H9 (cell line): Measurements from ENCODE around the gene COP1. TPM values are rescaled to one million over a fixed set of nuclear protein-coding genes. Genes with fewer than 3 reads are reported as not detected.

ENCODE experiments used
- DNase-seq: peaks from one replicate; pipeline ENCODE4 v3.0.0-alpha.2; 2017
- H2AFZ ChIP-seq: one replicate; pipeline ENCODE4 v1.6.1; 2013; ENCODE audit warnings: mild to moderate bottlenecking, low read length, control low read depth, moderate library complexity
- H2AK5ac ChIP-seq: 2 replicates; pipeline ENCODE4 v1.6.1; 2013; ENCODE audit warnings: low read length, control low read depth, mixed read lengths; ENCODE audit not compliant: insufficient read length
- H2BK120ac ChIP-seq: one replicate; pipeline ENCODE4 v1.6.1; 2013; ENCODE audit warnings: low read depth, mild to moderate bottlenecking, low read length, control low read depth, inconsistent platforms; ENCODE audit not compliant: poor library complexity, severe bottlenecking
- H2BK12ac ChIP-seq: 2 replicates; pipeline ENCODE4 v1.6.1; 2013; ENCODE audit warnings: low read length, control low read depth, mixed read lengths, low read depth; ENCODE audit not compliant: insufficient read length
- H2BK15ac ChIP-seq: 2 replicates; pipeline ENCODE4 v1.6.1; 2013; ENCODE audit warnings: low read depth, low read length, control low read depth
- H2BK20ac ChIP-seq: one replicate; pipeline ENCODE4 v1.6.1; 2013; ENCODE audit warnings: low read depth, mild to moderate bottlenecking, low read length, control low read depth, inconsistent platforms; ENCODE audit not compliant: poor library complexity, severe bottlenecking
- H2BK5ac ChIP-seq: 2 replicates; pipeline ENCODE4 v1.6.1; 2013; ENCODE audit warnings: low read length, control low read depth, mixed read lengths; ENCODE audit not compliant: insufficient read length
- H3K14ac ChIP-seq: 2 replicates; pipeline ENCODE4 v1.6.1; 2013; ENCODE audit warnings: low read length, control low read depth; ENCODE audit not compliant: insufficient read depth
- H3K18ac ChIP-seq: 2 replicates; pipeline ENCODE4 v1.6.1; 2013; ENCODE audit warnings: low read depth, mild to moderate bottlenecking, mixed read lengths, low read length, control low read depth; ENCODE audit not compliant: insufficient read length
- H3K23ac ChIP-seq: 2 replicates; pipeline ENCODE4 v1.6.1; 2013; ENCODE audit warnings: low read length, control low read depth, mixed read lengths, low read depth; ENCODE audit not compliant: insufficient read length
- H3K23me2 ChIP-seq: 2 replicates; pipeline ENCODE4 v1.6.1; 2013; ENCODE audit warnings: low read depth, mild to moderate bottlenecking, mixed read lengths, low read length, control low read depth; ENCODE audit not compliant: insufficient read length, poor library complexity, severe bottlenecking
- H3K27ac ChIP-seq: 2 replicates; pipeline ENCODE4 v1.5.1; 2013; ENCODE audit warnings: low read length, control low read depth, mixed read lengths, low read depth; ENCODE audit not compliant: insufficient read length
- H3K27me3 ChIP-seq: 2 replicates; pipeline ENCODE4 v1.6.1; 2013; ENCODE audit warnings: low read length, control low read depth, inconsistent platforms; ENCODE audit not compliant: insufficient read depth
- H3K4ac ChIP-seq: 2 replicates; pipeline ENCODE4 v1.6.1; 2013; ENCODE audit warnings: low read depth, mild to moderate bottlenecking, control low read depth, inconsistent platforms, low read length, moderate library complexity
- H3K4me1 ChIP-seq: 2 replicates; pipeline ENCODE4 v1.6.1; 2013; ENCODE audit warnings: low read length, control low read depth, inconsistent platforms; ENCODE audit not compliant: insufficient read depth
- H3K4me2 ChIP-seq: 2 replicates; pipeline ENCODE4 v1.6.1; 2013; ENCODE audit warnings: low read length, control low read depth, mixed read lengths; ENCODE audit not compliant: insufficient read length, insufficient read depth
- H3K56ac ChIP-seq: 2 replicates; pipeline ENCODE4 v1.6.1; 2013; ENCODE audit warnings: low read depth, mild to moderate bottlenecking, mixed read lengths, low read length, control low read depth; ENCODE audit not compliant: insufficient read length
- H3K79me1 ChIP-seq: 2 replicates; pipeline ENCODE4 v1.6.1; 2013; ENCODE audit warnings: low read depth, mild to moderate bottlenecking, moderate library complexity, low read length, control low read depth, inconsistent platforms; ENCODE audit not compliant: insufficient read depth, poor library complexity, severe bottlenecking
- H3K79me2 ChIP-seq: 2 replicates; pipeline ENCODE4 v1.6.1; 2013; ENCODE audit warnings: low read length, control low read depth, inconsistent platforms; ENCODE audit not compliant: insufficient read depth
- H3K9ac ChIP-seq: 2 replicates; pipeline ENCODE4 v1.6.1; 2013; ENCODE audit warnings: low read length, control low read depth, mixed read lengths; ENCODE audit not compliant: insufficient read length; ENCODE audit errors: extremely low read depth
- H3K9me3 ChIP-seq: one replicate; pipeline ENCODE4 v1.6.1; 2013; ENCODE audit warnings: low read depth, low read length, inconsistent platforms; ENCODE audit not compliant: control insufficient read depth
- H3T11ph ChIP-seq: one replicate; pipeline ENCODE4 v1.6.1; 2013; ENCODE audit warnings: mild to moderate bottlenecking, low read length, control low read depth, inconsistent platforms
- H4K20me1 ChIP-seq: one replicate; pipeline ENCODE4 v1.6.1; 2013; ENCODE audit not compliant: control insufficient read depth, insufficient read length, insufficient read depth
- H4K5ac ChIP-seq: 2 replicates; pipeline ENCODE4 v1.6.1; 2013; ENCODE audit warnings: low read depth, mild to moderate bottlenecking, mixed read lengths, low read length, control low read depth; ENCODE audit not compliant: insufficient read length
- H4K8ac ChIP-seq: replicated peaks from 2 replicates; pipeline ENCODE4 v1.6.1; 2013; ENCODE audit warnings: low read length, control low read depth, mixed read lengths, low read depth; ENCODE audit not compliant: insufficient read length
- H4K91ac ChIP-seq: 2 replicates; pipeline ENCODE4 v1.6.1; 2013; ENCODE audit warnings: low read depth, mild to moderate bottlenecking, moderate library complexity, mixed read lengths, low read length, control low read depth; ENCODE audit not compliant: insufficient read length
- H3K27ac Mint-ChIP-seq, 3 experiments: 2 replicates in 2 of 3; 3 replicates in 1 of 3; pipeline ENCODE4 v1.8.0; 2020 to 2021; ENCODE audit warnings: mixed read lengths in 3 of 3, mild to moderate bottlenecking in 1 of 3, moderate library complexity in 1 of 3
- H3K27me3 Mint-ChIP-seq: 2 replicates; pipeline ENCODE4 v1.8.0; 2021; ENCODE audit warnings: low read depth, mild to moderate bottlenecking, moderate library complexity, mixed read lengths
- H3K36me3 Mint-ChIP-seq, 3 experiments: 2 replicates in 2 of 3; 3 replicates in 1 of 3; pipeline ENCODE4 v1.8.0; 2020 to 2021; ENCODE audit warnings: low read depth in 3 of 3, mixed read lengths in 3 of 3; ENCODE audit not compliant: insufficient read depth in 1 of 3
- H3K4me1 Mint-ChIP-seq, 2 experiments: 2 replicates each; pipeline ENCODE4 v1.8.0; 2020; ENCODE audit warnings: mixed read lengths in 2 of 2
- H3K4me3 Mint-ChIP-seq, 2 experiments: 2 replicates in 1 of 2; 3 replicates in 1 of 2; pipeline ENCODE4 v1.8.0; 2020 to 2021; ENCODE audit warnings: mild to moderate bottlenecking in 2 of 2, mixed read lengths in 2 of 2, moderate library complexity in 1 of 2
- H3K9me3 Mint-ChIP-seq, 2 experiments: 2 replicates in 1 of 2; 3 replicates in 1 of 2; pipeline ENCODE4 v1.8.0; 2020; ENCODE audit warnings: mild to moderate bottlenecking in 2 of 2, mixed read lengths in 2 of 2, moderate library complexity in 1 of 2
- WGBS: extraction: QIAGEN DNeasy Blood & Tissue Kit; methylation state at CpG from one replicate; pipeline ENCODE4 v1.1.7; 2013; ENCODE audit warnings: missing lambda C conversion rate, low lambda C conversion rate, mixed read lengths; ENCODE audit not compliant: insufficient read length; ENCODE audit errors: extremely low coverage; 5-methylcytosine and 5-hydroxymethylcytosine counted together
- total RNA-seq: library from RNA; stranded (reverse); gene quantifications from 2 replicates; pipeline ENCODE4 v1.2.1, GENCODE V29; 2021
- TF ChIP-seq, protein P1 (sequence below): fragments of 200-600 bp; sonication (generic); conservative IDR thresholded peaks from 3 replicates; pipeline ENCODE4 v1.8.0; 2021; ENCODE audit warnings: antibody characterized with exemption, mild to moderate bottlenecking

COP1 gene
- total RNA-seq, 1 experiment from 2014 or later: 41.3 TPM

DNA sequence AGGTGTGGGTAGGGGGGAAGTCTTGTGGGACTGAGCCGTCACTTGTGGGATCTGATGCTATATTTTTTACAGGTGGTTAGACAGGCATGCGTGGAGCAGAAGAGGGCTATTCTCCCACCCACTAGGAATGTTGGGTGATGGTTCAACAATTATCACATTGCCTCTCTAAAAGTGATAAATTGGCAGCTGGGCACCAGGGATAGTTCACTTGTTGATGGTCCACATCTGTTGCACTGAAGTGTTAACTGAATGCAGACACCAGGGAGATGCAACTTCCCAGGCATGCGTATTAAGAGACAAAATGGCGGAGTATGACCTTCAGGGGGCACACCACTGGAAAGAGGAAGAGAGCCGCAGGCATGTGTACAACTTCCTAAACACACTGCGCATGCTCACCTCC lies 270.4 kb downstream of the COP1 start:
- Histone ChIP-seq H2BK15ac (no peak overlapping the region), H3K23me2 (no peaks in the 10 kb centered on the region), H2BK20ac (no peak overlapping the region), H3K79me2 (no peaks in the 10 kb centered on the region), H3K4ac (no peak overlapping the region), H3T11ph (no peak overlapping the region), H3K23ac (no peak overlapping the region), H3K14ac (no peak overlapping the region; the same call in 1 of the 2 replicates), H3K4me1 (peaks cover 5% of the 10 kb centered on the region; the same call in 1 of the 2 replicates), H3K9ac (no peak overlapping the region), H4K20me1 (no peaks in the 10 kb centered on the region), H2AFZ (no peak overlapping the region), H3K18ac (no peak overlapping the region), H4K91ac (no peak overlapping the region), H4K5ac (no peak overlapping the region), H3K27ac (no peak overlapping the region), H2AK5ac (no peak overlapping the region), H2BK120ac (no peak overlapping the region), H3K4me2 (no peak overlapping the region), H2BK5ac (no peak overlapping the region), H3K79me1 (no peaks in the 10 kb centered on the region), H2BK12ac (no peak overlapping the region), H3K27me3 (no peaks in the 10 kb centered on the region), H3K9me3 (no peaks in the 10 kb centered on the region), H4K8ac (no peak overlapping the region), H3K56ac (no peak overlapping the region)
- TF ChIP-seq, protein P1, sequence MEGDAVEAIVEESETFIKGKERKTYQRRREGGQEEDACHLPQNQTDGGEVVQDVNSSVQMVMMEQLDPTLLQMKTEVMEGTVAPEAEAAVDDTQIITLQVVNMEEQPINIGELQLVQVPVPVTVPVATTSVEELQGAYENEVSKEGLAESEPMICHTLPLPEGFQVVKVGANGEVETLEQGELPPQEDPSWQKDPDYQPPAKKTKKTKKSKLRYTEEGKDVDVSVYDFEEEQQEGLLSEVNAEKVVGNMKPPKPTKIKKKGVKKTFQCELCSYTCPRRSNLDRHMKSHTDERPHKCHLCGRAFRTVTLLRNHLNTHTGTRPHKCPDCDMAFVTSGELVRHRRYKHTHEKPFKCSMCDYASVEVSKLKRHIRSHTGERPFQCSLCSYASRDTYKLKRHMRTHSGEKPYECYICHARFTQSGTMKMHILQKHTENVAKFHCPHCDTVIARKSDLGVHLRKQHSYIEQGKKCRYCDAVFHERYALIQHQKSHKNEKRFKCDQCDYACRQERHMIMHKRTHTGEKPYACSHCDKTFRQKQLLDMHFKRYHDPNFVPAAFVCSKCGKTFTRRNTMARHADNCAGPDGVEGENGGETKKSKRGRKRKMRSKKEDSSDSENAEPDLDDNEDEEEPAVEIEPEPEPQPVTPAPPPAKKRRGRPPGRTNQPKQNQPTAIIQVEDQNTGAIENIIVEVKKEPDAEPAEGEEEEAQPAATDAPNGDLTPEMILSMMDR: no peak
- H3K4me3 Mint-ChIP-seq: no peak overlapping the region
- H3K36me3 Mint-ChIP-seq: peaks cover 5 to 33% (median 24%) of the 10 kb centered on the region in 3 experiments
- no peaks in the 10 kb centered on the region for H3K9me3 Mint-ChIP-seq
- WGBS: no CpG with 5 or more reads among the region's 6 CpGs
- H3K27me3 Mint-ChIP-seq: peaks cover 2% of the 10 kb centered on the region; the same call in 1 of the 2 replicates
- peaks cover 17 to 23% of the 10 kb centered on the region in 2 experiments for H3K4me1 Mint-ChIP-seq
- DNase-seq: no peak
- peak overlapping the region in 1 of 3 experiments; percentile 92; a peak in 2 of 7 replicates for H3K27ac Mint-ChIP-seq
